ENCODE data around the gene PRMT3.
"Not testable (repeated sequence)": the region's sequence is repeated elsewhere in the genome, so short reads cannot be mapped to it uniquely, and the experiment has no call there.

PRMT3 gene

GRCh38 chr11:20457934-20458680 lies 70.6 kb downstream of the PRMT3 start:
- no peak for DNase-seq

GRCh38 chr11:20458905-20459632 lies 71.6 kb downstream of the PRMT3 start:
- DNase-seq, result no peak

- DNase-seq, result no peak
These were observed 72.3 kb downstream of the PRMT3 start for GRCh38 chr11:20459865-20460264.

GRCh38 chr11:20464518-20464917 lies 77.0 kb downstream of the PRMT3 start:
- DNase-seq, result no peak

- no peak for DNase-seq
These were observed 80.1 kb downstream of the PRMT3 start for GRCh38 chr11:20467487-20468185.

- no peak for DNase-seq
These were observed 82.8 kb downstream of the PRMT3 start for GRCh38 chr11:20470348-20470747.

GRCh38 chr11:20471929-20472328 lies 84.4 kb downstream of the PRMT3 start:
- DNase-seq, result not testable (repeated sequence)

GRCh38 chr11:20474176-20474881 lies 86.8 kb downstream of the PRMT3 start:
- DNase-seq, result no peak

- DNase-seq, result no peak
These were observed 87.5 kb downstream of the PRMT3 start for GRCh38 chr11:20474882-20475517.

- no peak for DNase-seq
These were observed 90.0 kb downstream of the PRMT3 start for GRCh38 chr11:20477418-20478090.

GRCh38 chr11:20479513-20479912 lies 92.0 kb downstream of the PRMT3 start:
- no peak for DNase-seq

GRCh38 chr11:20483931-20484330 lies 96.4 kb downstream of the PRMT3 start:
- no peak for DNase-seq

GRCh38 chr11:20484416-20484815 lies 96.9 kb downstream of the PRMT3 start:
- DNase-seq, result not testable (repeated sequence)

GRCh38 chr11:20488352-20488751 lies 100.8 kb downstream of the PRMT3 start:
- no peak for DNase-seq

- DNase-seq, result no peak
These were observed 102.4 kb downstream of the PRMT3 start for GRCh38 chr11:20489948-20490347.

GRCh38 chr11:20493340-20493739 lies 105.8 kb downstream of the PRMT3 start:
- DNase-seq, result no peak

GRCh38 chr11:20497124-20497792 lies 109.7 kb downstream of the PRMT3 start:
- DNase-seq, result no peak

GRCh38 chr11:20501252-20501651 lies 113.7 kb downstream of the PRMT3 start:
- no peak for DNase-seq

- DNase-seq, result no peak
These were observed 114.5 kb downstream of the PRMT3 start for GRCh38 chr11:20501971-20502370.

GRCh38 chr11:20511982-20512381 lies 124.5 kb downstream of the PRMT3 start:
- DNase-seq, result no peak

GRCh38 chr11:20512869-20513268 lies 125.4 kb downstream of the PRMT3 start:
- no peak for DNase-seq

Measured in activated naive CD4-positive, alpha-beta T cell treated with anti-CD3 and anti-CD28 coated beads, Interleukin-2, amount 50 U/mL, for 16 hours (primary cell).